IPS-20b (cell line): ENCODE results near the gene PATE1.
"Not testable (repeated sequence)": the region's sequence is repeated elsewhere in the genome, so short reads cannot be mapped to it uniquely, and the experiment has no call there.

ENCODE experiments used
- H3K27ac ChIP-seq: one replicate; pipeline ENCODE4 v1.5.1; 2013; ENCODE audit warnings: low read length
- H3K27me3 ChIP-seq: 2 replicates; pipeline ENCODE4 v1.6.1; 2013; ENCODE audit warnings: mild to moderate bottlenecking, low read length, inconsistent platforms; ENCODE audit not compliant: insufficient read depth
- H3K36me3 ChIP-seq: 2 replicates; pipeline ENCODE4 v1.6.1; 2013; ENCODE audit warnings: low read depth, mild to moderate bottlenecking, inconsistent platforms, low read length, moderate library complexity; ENCODE audit not compliant: insufficient read depth
- H3K4me1 ChIP-seq: 2 replicates; pipeline ENCODE4 v1.6.1; 2013; ENCODE audit warnings: mild to moderate bottlenecking, control low read depth, inconsistent platforms, low read length, moderate library complexity; ENCODE audit not compliant: insufficient read depth
- H3K4me3 ChIP-seq: 2 replicates; pipeline ENCODE4 v1.5.1; 2013; ENCODE audit warnings: mild to moderate bottlenecking, low read length, inconsistent platforms
- H3K9ac ChIP-seq: 2 replicates; pipeline ENCODE4 v1.6.1; 2013; ENCODE audit warnings: low read depth, mild to moderate bottlenecking, inconsistent platforms, low read length, moderate library complexity
- H3K9me3 ChIP-seq: 2 replicates; pipeline ENCODE4 v1.6.1; 2013; ENCODE audit warnings: mild to moderate bottlenecking, low read depth, low read length, inconsistent platforms; ENCODE audit not compliant: insufficient read depth

PATE1 gene, protein sequence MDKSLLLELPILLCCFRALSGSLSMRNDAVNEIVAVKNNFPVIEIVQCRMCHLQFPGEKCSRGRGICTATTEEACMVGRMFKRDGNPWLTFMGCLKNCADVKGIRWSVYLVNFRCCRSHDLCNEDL

DNA sequence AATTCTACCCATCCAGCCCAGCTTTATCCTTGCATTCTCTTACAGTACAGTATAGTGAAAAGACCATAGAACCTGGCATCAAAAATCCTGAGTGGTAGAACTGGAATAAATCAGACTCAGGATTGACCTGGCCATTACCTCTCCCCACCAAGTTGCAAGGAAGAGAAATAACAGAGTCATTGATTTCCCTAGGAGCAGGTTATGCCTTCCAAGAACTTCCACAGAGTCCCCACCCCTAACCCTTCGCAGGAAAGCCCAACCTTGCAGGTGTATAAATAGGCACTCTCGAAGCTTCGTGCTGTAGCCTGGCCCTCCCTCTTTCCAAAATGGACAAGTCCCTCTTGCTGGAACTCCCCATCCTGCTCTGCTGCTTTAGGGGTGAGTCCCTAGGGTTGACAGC lies at the start of gene PATE1:
TSS of gene PATE1 (plus strand) at position 301 of the 400 bp plus-strand sequence. CDS start at position 327, 26 bp downstream.
- peaks cover 6% of the 10 kb centered on the region; the same call in 1 of the 2 replicates for H3K27me3 ChIP-seq
- no peak within 1 kb of the TSS for H3K9ac ChIP-seq
- no peaks in the 10 kb centered on the region for H3K4me1 ChIP-seq
- no peak within 1 kb of the TSS for H3K27ac ChIP-seq
- no peaks in the 10 kb centered on the region for H3K36me3 ChIP-seq
- no peak within 1 kb of the TSS for H3K4me3 ChIP-seq
- H3K9me3 ChIP-seq: no peaks in the 10 kb centered on the region

DNA sequence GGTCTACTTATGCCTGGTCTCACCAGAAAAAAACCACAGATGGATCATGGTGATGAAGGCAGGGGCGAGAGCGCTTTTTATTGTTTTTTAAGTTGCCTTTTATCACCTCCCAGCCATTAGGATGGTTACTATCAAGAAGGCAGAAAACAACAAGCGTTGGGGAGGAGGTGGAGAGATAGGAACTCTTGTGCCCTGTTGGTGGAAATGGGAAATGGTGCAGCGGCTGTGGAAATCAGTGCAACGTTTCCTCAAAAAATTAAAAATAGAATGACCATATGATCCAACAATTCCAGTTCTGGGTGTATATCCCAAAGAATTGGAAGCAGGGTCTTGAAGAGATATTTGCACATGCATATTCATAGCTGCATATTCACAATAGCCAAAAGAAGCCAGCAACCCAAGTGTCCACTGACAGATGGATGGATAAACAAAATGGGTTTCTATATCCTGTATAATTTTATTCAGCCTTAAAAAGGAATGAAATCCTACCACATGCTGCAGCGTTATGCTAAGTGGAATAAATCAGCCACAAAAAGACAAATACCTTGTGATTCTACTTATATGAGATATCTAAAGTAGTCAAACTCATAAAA lies 45.0 kb upstream of the PATE1 start:
- H3K27ac ChIP-seq: no peak overlapping the region
- no peak overlapping the region for H3K9ac ChIP-seq
- no peaks in the 10 kb centered on the region for H3K27me3 ChIP-seq
- peaks cover 10% of the 10 kb centered on the region; the same call in 1 of the 2 replicates for H3K4me1 ChIP-seq
- H3K36me3 ChIP-seq: no peaks in the 10 kb centered on the region
- no peak overlapping the region for H3K4me3 ChIP-seq
- H3K9me3 ChIP-seq: no peaks in the 10 kb centered on the region

DNA sequence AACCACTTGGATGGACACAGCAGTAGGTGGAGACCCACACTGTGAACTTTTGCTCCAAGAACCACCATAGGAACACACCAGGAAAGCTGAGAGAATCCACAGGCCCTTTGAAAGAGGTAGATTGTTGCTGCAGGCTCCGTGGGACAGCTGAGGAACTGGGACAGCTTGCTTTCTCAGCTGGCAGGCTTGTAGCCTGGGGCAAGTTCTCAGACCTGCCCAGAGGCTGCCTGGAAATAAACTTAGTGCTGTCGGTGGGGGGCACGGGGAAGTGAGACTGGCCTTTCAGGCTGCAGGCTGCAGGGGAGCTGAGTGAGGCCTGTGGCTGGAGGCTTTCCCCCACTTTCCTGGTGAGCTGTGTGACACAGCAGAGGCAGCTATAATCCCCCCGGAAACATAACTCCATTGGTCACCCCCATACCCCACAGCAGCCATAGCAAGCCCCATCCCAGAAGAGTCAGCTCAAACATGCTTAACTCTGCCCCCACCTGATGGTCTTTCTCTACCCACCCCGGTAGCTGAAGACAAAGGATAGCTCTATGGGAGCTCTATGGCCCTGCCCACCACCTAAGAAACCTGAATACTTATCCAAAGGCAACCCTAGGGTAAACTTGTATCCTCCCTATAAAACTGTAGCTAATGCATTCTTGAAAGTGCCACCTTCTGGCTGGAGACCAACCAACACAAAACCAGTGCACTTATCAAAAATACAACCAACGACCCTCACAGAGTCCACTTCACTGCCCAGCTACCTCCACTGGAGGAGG lies 44.0 kb upstream of the PATE1 start:
- Histone ChIP-seq H3K27me3 (no peaks in the 10 kb centered on the region), H3K36me3 (no peaks in the 10 kb centered on the region), H3K27ac (no peak overlapping the region), H3K9ac (no peak overlapping the region), H3K4me1 (peaks cover 10% of the 10 kb centered on the region; the same call in 1 of the 2 replicates), H3K4me3 (no peak overlapping the region), H3K9me3 (no peaks in the 10 kb centered on the region)

DNA sequence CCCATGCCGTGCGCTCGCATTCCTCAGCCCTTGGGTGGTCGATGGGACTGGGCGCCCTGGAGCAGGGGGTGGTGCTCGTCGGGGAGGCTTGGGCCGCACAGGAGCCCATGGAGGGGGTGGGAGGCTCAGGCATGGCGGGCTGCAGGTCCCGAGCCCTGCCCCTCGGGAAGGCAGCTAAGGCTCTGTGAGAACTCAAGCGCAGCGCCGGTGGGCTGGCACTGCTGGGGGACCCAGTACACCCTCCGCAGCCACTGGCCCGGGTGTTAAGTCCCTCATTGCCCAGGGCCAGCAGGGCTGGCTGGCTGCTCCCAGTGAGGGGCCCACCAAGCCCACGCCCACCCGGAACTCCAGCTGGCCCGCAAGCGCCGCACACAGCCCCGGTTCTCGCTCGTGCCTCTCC lies 41.4 kb upstream of the PATE1 start:
- not testable (repeated sequence) for H3K9me3 ChIP-seq, H3K4me3 ChIP-seq, H3K36me3 ChIP-seq, H3K4me1 ChIP-seq, H3K27me3 ChIP-seq, H3K9ac ChIP-seq, H3K27ac ChIP-seq

DNA sequence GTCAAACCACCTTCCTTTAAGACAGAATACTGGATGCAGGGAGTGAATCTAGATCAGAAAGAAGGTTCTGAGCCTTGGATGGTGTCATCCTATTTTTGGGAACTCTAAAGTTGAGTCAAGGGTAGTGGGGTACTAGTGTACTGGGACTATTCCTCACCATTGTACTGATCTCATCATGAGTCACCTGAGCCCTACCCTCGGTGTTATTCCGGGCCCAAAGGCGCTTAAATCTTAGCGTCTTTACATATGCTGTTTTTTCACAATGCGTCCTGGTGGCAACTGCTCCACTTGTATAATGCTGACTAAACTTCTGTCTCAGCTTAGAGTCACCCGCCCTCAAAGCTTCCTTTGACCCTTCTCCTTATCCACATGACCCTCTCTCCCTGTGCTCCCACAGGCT lies 25.3 kb upstream of the PATE1 start:
- Histone ChIP-seq H3K36me3 (no peaks in the 10 kb centered on the region), H3K27me3 (no peaks in the 10 kb centered on the region), H3K9me3 (no peaks in the 10 kb centered on the region), H3K27ac (no peak overlapping the region), H3K9ac (no peak overlapping the region), H3K4me3 (no peak overlapping the region), H3K4me1 (no peaks in the 10 kb centered on the region)

DNA sequence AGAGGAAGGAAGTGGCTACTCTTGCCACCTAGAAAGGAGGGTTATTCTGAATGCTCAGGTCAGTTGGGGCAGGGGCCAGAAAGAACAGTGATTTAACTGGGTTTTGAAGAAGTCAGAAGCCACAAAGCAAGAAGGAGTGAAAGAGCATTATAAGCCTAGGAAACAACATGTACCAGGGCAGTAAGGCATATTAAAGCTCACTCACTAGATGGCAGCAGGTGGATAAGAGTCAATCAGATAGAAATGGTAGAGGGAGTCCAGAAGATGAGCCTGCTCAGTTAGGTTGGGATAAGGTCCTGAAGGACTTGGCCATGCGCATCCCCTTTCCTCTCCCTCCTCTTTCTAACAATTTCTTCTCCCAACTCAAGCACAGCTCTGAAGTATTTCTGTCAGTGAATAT lies 22.0 kb upstream of the PATE1 start:
- Histone ChIP-seq H3K9ac (no peak overlapping the region), H3K27me3 (no peaks in the 10 kb centered on the region), H3K9me3 (no peaks in the 10 kb centered on the region), H3K4me3 (no peak overlapping the region), H3K36me3 (no peaks in the 10 kb centered on the region), H3K4me1 (no peaks in the 10 kb centered on the region), H3K27ac (no peak overlapping the region)

DNA sequence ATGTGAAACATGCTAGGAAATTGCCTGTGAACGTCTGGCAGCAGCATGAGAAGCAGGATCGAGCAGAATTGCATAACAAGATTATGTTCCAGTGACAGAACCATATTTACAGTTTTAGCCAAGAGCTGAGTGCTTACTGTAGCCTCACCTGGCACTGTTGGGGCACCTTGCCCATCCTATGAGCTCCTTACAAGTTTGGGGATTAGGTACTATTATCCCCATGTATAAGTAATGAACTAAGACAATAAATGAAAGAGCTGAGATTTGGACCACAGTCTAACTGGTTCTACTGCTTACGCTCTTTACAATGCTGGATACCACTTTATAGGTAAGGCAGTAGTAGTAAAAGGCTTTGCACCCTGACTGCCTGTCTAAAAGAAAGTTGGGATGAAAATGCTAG lies 17.1 kb upstream of the PATE1 start:
- Histone ChIP-seq H3K9ac (no peak overlapping the region), H3K4me1 (no peaks in the 10 kb centered on the region), H3K36me3 (no peaks in the 10 kb centered on the region), H3K27ac (no peak overlapping the region), H3K9me3 (no peaks in the 10 kb centered on the region), H3K4me3 (no peak overlapping the region), H3K27me3 (no peaks in the 10 kb centered on the region)

DNA sequence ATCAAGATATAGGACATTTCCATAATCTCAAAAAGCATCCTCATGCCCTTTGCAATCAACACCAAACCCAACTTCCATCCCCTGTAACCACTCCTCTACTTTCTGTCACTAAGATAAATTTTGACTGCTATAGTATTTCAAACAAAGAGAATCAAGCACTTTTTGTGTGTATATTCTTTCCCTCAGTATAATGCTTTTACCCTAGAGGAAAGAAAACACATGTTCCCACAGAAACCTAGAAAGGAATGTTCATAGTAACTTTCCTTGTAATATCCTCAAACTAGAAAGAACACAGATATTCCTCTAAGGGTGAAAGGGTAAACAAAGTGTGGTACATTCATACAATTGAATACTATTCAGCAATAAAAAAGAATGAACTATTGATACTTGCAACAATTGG lies 5.5 kb upstream of the PATE1 start:
- H3K36me3 ChIP-seq: no peaks in the 10 kb centered on the region
- H3K4me3 ChIP-seq: no peak overlapping the region
- H3K27ac ChIP-seq: no peak overlapping the region
- no peak overlapping the region for H3K9ac ChIP-seq
- no peaks in the 10 kb centered on the region for H3K4me1 ChIP-seq
- peaks cover 1% of the 10 kb centered on the region; the same call in 1 of the 2 replicates for H3K27me3 ChIP-seq
- no peaks in the 10 kb centered on the region for H3K9me3 ChIP-seq

DNA sequence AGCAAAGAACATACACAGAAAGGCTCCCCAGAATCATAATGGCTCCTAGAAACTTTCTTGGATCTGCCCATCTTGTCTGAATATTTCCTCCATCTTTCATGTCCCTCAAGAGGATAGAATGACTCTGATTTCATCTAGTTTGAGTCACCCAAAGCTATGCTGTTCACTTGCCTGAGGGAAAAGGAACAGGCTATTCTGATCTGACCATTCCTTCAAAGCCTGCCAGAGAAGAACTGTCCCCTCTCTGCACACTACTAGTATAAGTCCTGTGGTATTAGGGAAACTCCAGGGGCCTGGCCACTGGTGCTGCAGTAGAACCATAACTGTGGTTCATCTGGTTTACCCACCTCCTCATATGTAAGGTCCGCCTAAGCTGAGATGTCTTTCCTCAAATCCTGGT lies 2.4 kb upstream of the PATE1 start:
- no peak overlapping the region for H3K27ac ChIP-seq
- H3K36me3 ChIP-seq: no peaks in the 10 kb centered on the region
- H3K9me3 ChIP-seq: no peaks in the 10 kb centered on the region
- H3K4me1 ChIP-seq: no peaks in the 10 kb centered on the region
- no peak overlapping the region for H3K4me3 ChIP-seq
- peaks cover 6% of the 10 kb centered on the region; the same call in 1 of the 2 replicates for H3K27me3 ChIP-seq
- H3K9ac ChIP-seq: no peak overlapping the region

DNA sequence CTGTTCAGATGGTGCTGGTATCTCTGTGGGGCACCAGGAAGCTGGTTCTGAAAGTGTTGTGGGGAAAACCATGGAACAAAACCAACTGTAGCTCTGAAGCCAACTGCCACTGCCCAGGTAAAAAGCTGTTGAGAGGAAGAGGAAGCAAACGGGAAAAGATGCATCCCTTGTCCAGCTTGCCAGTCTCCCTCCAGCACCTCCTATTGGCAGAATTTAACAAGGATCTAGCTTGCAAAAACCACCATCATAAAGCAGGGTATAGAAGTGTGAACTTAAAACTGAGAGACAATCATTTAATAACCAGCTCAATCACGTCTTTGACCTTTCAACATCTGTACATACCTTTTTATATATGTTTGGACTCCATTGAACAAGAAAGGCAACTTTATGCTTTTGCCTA lies 4.5 kb downstream of the PATE1 start:
- H3K4me3 ChIP-seq: no peak overlapping the region
- no peak overlapping the region for H3K27ac ChIP-seq
- no peaks in the 10 kb centered on the region for H3K36me3 ChIP-seq
- no peak overlapping the region for H3K9ac ChIP-seq
- H3K27me3 ChIP-seq: 0 out of 2 replicates have a peak, but pooled peaks cover 4% of the 10 kb centered on the region
- H3K9me3 ChIP-seq: no peaks in the 10 kb centered on the region
- no peaks in the 10 kb centered on the region for H3K4me1 ChIP-seq

DNA sequence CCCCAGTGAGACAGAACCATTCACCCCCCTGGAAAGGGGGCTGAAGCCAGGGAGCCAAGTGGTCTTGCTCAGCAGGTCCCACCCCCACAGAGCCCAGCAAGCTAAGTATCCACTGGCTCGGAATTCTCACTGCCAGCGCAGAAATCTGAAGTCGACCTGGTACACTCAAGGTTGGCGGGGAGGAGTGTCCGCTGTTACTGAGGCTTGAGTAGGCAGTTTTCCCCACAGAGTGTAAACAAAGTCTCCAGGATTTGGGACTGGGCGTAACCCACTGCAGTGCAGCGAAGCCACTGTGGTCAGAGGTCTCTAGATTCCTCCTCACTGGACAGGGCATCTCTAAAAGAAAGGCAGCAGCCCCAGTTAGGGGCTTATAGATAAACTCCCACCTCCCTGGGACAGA lies 10.0 kb downstream of the PATE1 start:
- Histone ChIP-seq H3K9me3 (no peaks in the 10 kb centered on the region), H3K4me3 (no peak overlapping the region), H3K27me3 (no peaks in the 10 kb centered on the region), H3K4me1 (no peaks in the 10 kb centered on the region), H3K36me3 (no peaks in the 10 kb centered on the region), H3K9ac (no peak overlapping the region), H3K27ac (no peak overlapping the region)

DNA sequence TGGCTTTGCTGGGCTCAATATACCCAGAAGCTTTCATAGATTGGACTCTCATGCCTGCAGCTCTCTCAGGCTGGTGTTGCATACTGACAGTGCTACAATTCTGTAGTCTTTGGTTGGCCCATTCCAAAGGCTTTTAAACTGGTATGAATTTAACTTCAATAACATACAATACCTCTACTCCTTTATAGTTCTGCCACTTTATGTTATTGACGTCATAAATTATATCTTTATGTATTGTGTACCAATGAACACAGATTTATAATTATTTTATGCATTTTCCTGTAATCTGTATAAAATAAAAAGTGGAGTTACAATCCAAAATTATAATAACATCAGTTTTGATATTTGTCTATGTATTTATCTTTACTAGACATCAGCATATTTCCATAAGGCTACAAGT lies 16.4 kb downstream of the PATE1 start:
- H3K9me3 ChIP-seq: no peaks in the 10 kb centered on the region
- no peak overlapping the region for H3K9ac ChIP-seq
- no peak overlapping the region for H3K27ac ChIP-seq
- H3K4me1 ChIP-seq: no peaks in the 10 kb centered on the region
- no peaks in the 10 kb centered on the region for H3K27me3 ChIP-seq
- H3K4me3 ChIP-seq: no peak overlapping the region
- H3K36me3 ChIP-seq: no peaks in the 10 kb centered on the region
